Cardiac muscle cell (in vitro differentiated cells and primary cell): ENCODE results near the gene FAM76A. TPM values are rescaled to one million over a fixed set of nuclear protein-coding genes. Genes with fewer than 3 reads are reported as not detected.
"Not testable (repeated sequence)": the region's sequence is repeated elsewhere in the genome, so short reads cannot be mapped to it uniquely, and the experiment has no call there.

Experiments
- DNase-seq, 2 donors: peaks; one replicate each; pipeline versions ENCODE4 v3.0.0 to v3.0.0-alpha.2; 2010 to 2017; ENCODE audit warnings: low read depth in 1 of 2, low spot score in 1 of 2
- H3K27ac ChIP-seq: fragments of 200-600 bp; sonication (generic); 2 replicates; pipeline ENCODE4 v1.5.1; 2016
- H3K27me3 ChIP-seq: fragments of 200-600 bp; sonication (generic); 2 replicates; pipeline ENCODE4 v1.6.0; 2016; ENCODE audit warnings: control low read depth
- H3K36me3 ChIP-seq: fragments of 200-600 bp; sonication (generic); 2 replicates; pipeline ENCODE4 v1.5.1; 2016; ENCODE audit warnings: control low read depth
- H3K4me1 ChIP-seq: fragments of 200-600 bp; sonication (generic); 2 replicates; pipeline ENCODE4 v1.8.1; 2017; ENCODE audit warnings: low read depth, mild to moderate bottlenecking, mixed run types
- H3K4me3 ChIP-seq: fragments of 200-600 bp; sonication (generic); 2 replicates; pipeline ENCODE4 v1.5.1; 2016; ENCODE audit warnings: mild to moderate bottlenecking
- H3K9me3 ChIP-seq: fragments of 200-600 bp; sonication (generic); 2 replicates; pipeline ENCODE4 v1.5.1; 2017; ENCODE audit warnings: low read depth, mild to moderate bottlenecking, control low read depth
- polyA plus RNA-seq: library from polyadenylated mRNA; unstranded; fragments of >200 nt; fragmentation: Nextera tagmentation; extraction: Ambion mirVana; gene quantifications from 2 replicates; pipeline ENCODE4 v1.2.1, GENCODE V29; 2016
- total RNA-seq: library from RNA; depleted of rRNA; stranded (reverse); fragments of >200 nt; gene quantifications from 2 replicates; pipeline ENCODE4 v1.2.3, GENCODE V29; 2016
- TF ChIP-seq, protein P1 (sequence below): IDR thresholded peaks from 2 replicates; pipeline ENCODE4 v1.5.1; 2012; ENCODE audit warnings: low read depth, mild to moderate bottlenecking, low read length

FAM76A gene
- total RNA-seq (12.6 and 13.4 TPM in 2 replicates), polyA plus RNA-seq (3.5 and 6.7 TPM in 2 replicates)

DNA sequence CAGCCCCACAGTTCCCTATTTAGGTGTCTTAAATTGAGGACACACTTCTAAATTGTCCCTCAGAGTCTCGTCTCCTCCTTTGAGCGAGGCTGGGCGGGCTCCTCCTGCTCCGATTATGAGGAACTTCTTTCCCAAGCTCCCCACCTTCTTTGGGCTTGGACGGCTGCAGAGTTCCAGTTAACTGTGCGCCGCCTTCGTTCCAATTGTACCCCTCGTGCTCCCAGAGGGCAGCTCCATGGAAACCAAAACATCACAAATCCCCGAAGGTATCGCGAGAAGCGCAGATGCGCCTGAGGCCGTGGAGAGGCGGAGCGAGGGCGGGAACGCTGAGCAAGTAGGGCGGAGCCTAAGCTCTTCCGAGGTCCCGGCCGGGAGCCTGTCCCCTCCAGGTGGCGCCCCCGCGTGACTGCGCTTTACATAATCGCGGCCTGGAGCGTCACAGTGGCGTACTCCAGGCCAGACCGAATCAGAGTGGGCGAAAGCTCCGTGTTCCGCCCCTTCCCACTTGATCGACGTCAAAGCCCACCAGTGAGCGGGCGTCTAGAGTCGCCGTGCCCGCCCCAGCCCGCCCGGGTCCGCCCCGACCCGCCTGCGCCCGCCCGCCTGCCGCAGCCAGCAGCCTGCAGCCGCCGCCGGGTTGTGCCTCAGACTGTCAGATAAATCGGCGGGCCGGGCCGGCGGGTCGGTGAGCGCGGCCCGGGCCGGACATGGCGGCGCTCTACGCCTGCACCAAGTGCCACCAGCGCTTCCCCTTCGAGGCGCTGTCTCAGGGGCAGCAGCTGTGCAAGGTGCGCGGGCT is at the start of gene FAM76A:
TSS of gene FAM76A (plus strand) at position 588 of the 799 bp plus-strand sequence. CDS start at position 708, 120 bp downstream.
- H3K4me1 ChIP-seq: peaks cover 8% of the 10 kb centered on the region
- TF ChIP-seq, protein P1, sequence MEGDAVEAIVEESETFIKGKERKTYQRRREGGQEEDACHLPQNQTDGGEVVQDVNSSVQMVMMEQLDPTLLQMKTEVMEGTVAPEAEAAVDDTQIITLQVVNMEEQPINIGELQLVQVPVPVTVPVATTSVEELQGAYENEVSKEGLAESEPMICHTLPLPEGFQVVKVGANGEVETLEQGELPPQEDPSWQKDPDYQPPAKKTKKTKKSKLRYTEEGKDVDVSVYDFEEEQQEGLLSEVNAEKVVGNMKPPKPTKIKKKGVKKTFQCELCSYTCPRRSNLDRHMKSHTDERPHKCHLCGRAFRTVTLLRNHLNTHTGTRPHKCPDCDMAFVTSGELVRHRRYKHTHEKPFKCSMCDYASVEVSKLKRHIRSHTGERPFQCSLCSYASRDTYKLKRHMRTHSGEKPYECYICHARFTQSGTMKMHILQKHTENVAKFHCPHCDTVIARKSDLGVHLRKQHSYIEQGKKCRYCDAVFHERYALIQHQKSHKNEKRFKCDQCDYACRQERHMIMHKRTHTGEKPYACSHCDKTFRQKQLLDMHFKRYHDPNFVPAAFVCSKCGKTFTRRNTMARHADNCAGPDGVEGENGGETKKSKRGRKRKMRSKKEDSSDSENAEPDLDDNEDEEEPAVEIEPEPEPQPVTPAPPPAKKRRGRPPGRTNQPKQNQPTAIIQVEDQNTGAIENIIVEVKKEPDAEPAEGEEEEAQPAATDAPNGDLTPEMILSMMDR: peak; percentile 55
- no peaks in the 10 kb centered on the region for H3K36me3 ChIP-seq
- H3K9me3 ChIP-seq: no peaks in the 10 kb centered on the region
- DNase-seq: peak; percentile 100
- H3K27me3 ChIP-seq: no peaks in the 10 kb centered on the region
- peak within 1 kb of the TSS; percentile 92 for H3K4me3 ChIP-seq
- H3K27ac ChIP-seq: peak within 1 kb of the TSS; percentile 78

DNA sequence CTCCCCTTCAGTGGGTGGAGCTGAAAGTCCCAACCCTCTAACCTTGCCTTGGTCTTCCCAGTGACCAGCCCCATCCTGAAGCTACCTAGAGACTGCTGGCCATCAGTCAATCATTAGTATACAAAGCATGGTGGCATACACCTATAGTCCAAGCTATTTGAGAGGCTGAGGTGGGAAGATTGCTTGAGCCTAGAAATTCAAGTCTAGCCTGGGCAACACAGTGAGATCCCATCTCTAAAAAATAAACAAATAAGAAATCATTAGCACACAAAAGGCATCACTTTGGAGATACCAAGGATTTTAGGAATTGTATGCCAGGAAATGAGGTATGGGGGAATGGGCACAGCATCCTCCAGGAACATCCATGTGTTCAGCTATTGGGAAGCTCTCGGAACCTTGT is 49.4 kb upstream of the FAM76A start:
- no peaks in the 10 kb centered on the region for H3K27me3 ChIP-seq
- H3K9me3 ChIP-seq: no peaks in the 10 kb centered on the region
- no peak for DNase-seq
- no peak overlapping the region for H3K27ac ChIP-seq
- H3K36me3 ChIP-seq: no peaks in the 10 kb centered on the region
- TF ChIP-seq, protein P1: no peak
- no peak overlapping the region for H3K4me3 ChIP-seq
- H3K4me1 ChIP-seq: peaks cover 9% of the 10 kb centered on the region

DNA sequence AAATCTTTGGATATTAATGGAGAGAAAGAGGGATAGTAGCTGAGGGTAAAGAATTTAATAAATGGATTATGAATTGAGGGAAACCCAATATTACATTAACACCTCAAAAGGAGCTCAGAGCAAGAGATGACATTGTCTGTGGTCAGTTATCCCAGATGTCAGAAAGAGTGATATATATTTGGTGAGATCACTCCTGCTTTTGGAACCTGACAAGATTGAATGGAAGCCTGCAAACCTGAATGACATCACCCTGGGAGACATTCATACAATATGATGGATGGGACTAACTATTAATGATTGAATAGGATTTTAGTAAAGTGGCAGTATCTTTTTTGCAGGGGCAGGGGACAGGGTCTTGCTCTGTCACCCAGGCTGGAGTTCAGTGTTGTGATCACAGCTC is 47.0 kb upstream of the FAM76A start:
- Histone ChIP-seq H3K4me3 (no peak overlapping the region), H3K36me3 (no peaks in the 10 kb centered on the region), H3K4me1 (no peaks in the 10 kb centered on the region), H3K27ac (no peak overlapping the region), H3K27me3 (no peaks in the 10 kb centered on the region), H3K9me3 (no peaks in the 10 kb centered on the region)
- DNase-seq: no peak
- TF ChIP-seq, protein P1: no peak

DNA sequence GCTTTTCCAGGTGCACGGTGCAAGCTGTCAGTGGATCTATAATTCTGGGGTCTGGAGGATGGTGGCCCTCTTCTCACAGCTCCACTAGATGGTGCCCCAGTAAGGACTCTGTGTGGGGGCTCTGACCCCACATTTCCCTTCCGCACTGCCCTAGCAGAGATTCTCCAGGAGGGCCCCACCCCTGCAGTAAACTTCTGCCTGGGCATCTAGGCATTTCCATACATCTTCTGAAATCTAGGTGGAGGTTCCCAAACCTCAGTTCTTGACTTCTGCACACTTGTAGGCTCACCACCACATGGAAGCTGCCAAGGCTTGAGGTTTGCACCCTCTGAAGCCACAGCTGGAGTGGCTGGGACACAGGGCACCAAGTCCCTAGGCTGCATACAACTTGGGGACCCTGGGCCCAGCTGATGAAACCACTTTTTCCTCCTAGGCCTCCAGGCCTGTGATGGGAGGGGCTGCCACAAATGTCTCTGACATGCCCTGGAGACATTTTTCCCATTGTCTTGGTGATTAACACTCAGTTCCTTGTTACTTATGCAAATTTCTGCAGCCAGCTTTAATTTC is 45.5 kb upstream of the FAM76A start:
- H3K4me1 ChIP-seq, H3K27ac ChIP-seq, H3K36me3 ChIP-seq, DNase-seq, H3K9me3 ChIP-seq, H3K27me3 ChIP-seq, H3K4me3 ChIP-seq: not testable (repeated sequence)

DNA sequence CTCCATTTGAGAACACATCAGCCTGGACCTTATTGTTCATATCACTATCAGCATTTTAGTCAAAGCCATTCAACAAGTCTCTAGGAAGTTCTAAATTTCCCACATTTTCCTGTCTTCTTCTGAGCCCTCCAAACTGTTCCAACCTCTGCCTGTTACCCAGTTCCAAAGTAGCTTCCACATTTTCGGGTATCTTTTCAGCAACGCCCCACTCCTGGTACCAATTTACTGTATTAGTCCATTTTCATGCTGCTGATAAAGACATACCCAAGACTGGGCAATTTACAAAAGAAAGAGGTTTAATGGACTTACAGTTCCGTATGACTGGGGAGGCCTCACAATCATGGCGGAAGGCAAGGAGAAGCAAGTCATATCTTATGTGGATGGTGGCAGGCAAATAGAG is 44.2 kb upstream of the FAM76A start:
- not testable (repeated sequence) for H3K27ac ChIP-seq, H3K27me3 ChIP-seq, H3K4me3 ChIP-seq, H3K9me3 ChIP-seq, H3K36me3 ChIP-seq, H3K4me1 ChIP-seq, DNase-seq

DNA sequence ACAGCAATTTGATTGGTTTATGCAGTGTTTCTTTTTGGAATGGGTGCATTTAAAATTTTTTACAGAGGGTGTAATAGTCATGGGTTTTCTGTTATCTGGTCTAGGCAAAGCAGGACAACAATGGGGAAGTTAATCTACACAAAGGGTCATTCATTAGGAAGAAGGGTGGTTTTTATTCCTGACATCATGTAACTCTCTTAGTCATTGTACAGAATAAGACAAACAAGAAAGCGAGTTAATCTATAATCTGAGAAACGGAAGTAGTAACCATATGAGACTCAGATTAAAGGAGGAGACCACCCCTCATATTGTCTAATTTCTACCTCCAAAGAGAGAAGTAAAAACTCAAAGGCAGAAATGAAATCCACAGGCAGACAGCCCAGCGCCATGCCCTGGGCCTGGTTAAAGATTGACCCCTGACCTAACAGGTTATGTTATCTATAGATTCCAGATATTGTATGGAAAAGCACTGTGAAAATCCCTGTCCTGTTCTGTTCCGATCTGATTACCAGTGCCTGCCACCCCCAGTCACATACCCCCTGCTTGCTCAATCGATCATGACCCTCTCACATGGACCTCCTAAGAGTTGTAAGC is 43.3 kb upstream of the FAM76A start:
- H3K27me3 ChIP-seq: no peaks in the 10 kb centered on the region
- no peaks in the 10 kb centered on the region for H3K9me3 ChIP-seq
- H3K4me1 ChIP-seq: no peaks in the 10 kb centered on the region
- H3K36me3 ChIP-seq: no peaks in the 10 kb centered on the region
- no peak for DNase-seq
- H3K27ac ChIP-seq: no peak overlapping the region
- no peak overlapping the region for H3K4me3 ChIP-seq
- TF ChIP-seq, protein P1: no peak
